ENCODE results near the gene MED12L.

DNA sequence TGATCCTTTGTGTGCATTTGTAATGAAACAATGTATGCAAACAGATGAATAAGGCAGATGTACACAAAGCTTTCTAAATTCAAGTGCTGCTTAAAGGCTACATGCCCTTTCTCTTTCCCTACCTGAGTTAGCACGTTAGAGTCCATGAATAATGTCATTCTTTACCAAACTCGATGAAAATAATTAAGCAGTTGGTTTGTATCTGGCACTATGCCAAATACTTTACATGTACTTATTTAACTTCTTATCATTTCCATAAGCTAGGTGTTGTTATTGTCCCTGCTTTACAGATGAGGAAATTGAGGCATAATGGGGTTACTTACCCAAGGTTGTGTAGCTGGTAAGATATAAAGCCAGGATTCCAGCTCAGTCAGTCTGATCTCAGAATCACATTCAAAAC is 115.1 kb downstream of the MED12L start:
- no peak for TF ChIP-seq POLR2A (IDR thresholded peaks at IDR 0.05; ENCODE audit: extremely low read depth, insufficient read length)
- TF ChIP-seq, protein P1, sequence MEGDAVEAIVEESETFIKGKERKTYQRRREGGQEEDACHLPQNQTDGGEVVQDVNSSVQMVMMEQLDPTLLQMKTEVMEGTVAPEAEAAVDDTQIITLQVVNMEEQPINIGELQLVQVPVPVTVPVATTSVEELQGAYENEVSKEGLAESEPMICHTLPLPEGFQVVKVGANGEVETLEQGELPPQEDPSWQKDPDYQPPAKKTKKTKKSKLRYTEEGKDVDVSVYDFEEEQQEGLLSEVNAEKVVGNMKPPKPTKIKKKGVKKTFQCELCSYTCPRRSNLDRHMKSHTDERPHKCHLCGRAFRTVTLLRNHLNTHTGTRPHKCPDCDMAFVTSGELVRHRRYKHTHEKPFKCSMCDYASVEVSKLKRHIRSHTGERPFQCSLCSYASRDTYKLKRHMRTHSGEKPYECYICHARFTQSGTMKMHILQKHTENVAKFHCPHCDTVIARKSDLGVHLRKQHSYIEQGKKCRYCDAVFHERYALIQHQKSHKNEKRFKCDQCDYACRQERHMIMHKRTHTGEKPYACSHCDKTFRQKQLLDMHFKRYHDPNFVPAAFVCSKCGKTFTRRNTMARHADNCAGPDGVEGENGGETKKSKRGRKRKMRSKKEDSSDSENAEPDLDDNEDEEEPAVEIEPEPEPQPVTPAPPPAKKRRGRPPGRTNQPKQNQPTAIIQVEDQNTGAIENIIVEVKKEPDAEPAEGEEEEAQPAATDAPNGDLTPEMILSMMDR (IDR thresholded peaks at IDR 0.05; ENCODE audit: low read depth, low read length) = no peak

Measured in NB4 (cell line).